Myocyte (in vitro differentiated cells): ENCODE results near the gene APBA2. TPM values are rescaled to one million over a fixed set of nuclear protein-coding genes. Genes with fewer than 3 reads are reported as not detected.

ENCODE experiments used
- DNase-seq: peaks from one replicate; pipeline ENCODE4 v3.0.0-alpha.2; 2012; ENCODE audit warnings: low read depth
- total RNA-seq: library from RNA; depleted of rRNA; stranded (reverse); fragments of >200 nt; gene quantifications from 2 replicates; pipeline ENCODE4 v1.2.3, GENCODE V29; 2014

Gene APBA2
- total RNA-seq, 1 donor from 2014 or later: not detected

- no peak for DNase-seq
Observed at GRCh38 chr15:29055876-29056275, 170.1 kb downstream of the APBA2 start.

GRCh38 chr15:29056839-29057450 lies 171.2 kb downstream of the APBA2 start:
- DNase-seq: no peak

- no peak for DNase-seq
Observed at GRCh38 chr15:29057856-29058255, 172.1 kb downstream of the APBA2 start.

- DNase-seq: no peak
Observed at GRCh38 chr15:29058903-29059539, 173.2 kb downstream of the APBA2 start.

GRCh38 chr15:29059871-29060640 lies 174.3 kb downstream of the APBA2 start:
- DNase-seq: no peak

GRCh38 chr15:29061746-29062145 lies 176.0 kb downstream of the APBA2 start:
- DNase-seq: no peak

- DNase-seq: no peak
Observed at GRCh38 chr15:29062179-29062591, 176.4 kb downstream of the APBA2 start.

GRCh38 chr15:29062626-29063025 lies 176.9 kb downstream of the APBA2 start:
- DNase-seq: no peak

- DNase-seq: no peak
Observed at GRCh38 chr15:29063646-29064045, 177.9 kb downstream of the APBA2 start.

- no peak for DNase-seq
Observed at GRCh38 chr15:29064290-29064689, 178.5 kb downstream of the APBA2 start.

GRCh38 chr15:29064731-29065130 lies 179.0 kb downstream of the APBA2 start:
- DNase-seq: no peak

GRCh38 chr15:29065571-29065970 lies 179.8 kb downstream of the APBA2 start:
- DNase-seq: no peak

- no peak for DNase-seq
Observed at GRCh38 chr15:29066310-29066709, 180.5 kb downstream of the APBA2 start.

- DNase-seq: no peak
Observed at GRCh38 chr15:29066838-29067237, 181.1 kb downstream of the APBA2 start.

GRCh38 chr15:29067949-29068348 lies 182.2 kb downstream of the APBA2 start:
- no peak for DNase-seq

GRCh38 chr15:29070471-29071231 lies 184.9 kb downstream of the APBA2 start:
- DNase-seq: no peak

GRCh38 chr15:29071232-29071881 lies 185.6 kb downstream of the APBA2 start:
- DNase-seq: no peak

GRCh38 chr15:29071882-29072273 lies 186.1 kb downstream of the APBA2 start:
- no peak for DNase-seq

- no peak for DNase-seq
Observed at GRCh38 chr15:29072444-29072843, 186.7 kb downstream of the APBA2 start.

GRCh38 chr15:29074045-29074444 lies 188.3 kb downstream of the APBA2 start:
- no peak for DNase-seq

- no peak for DNase-seq
Observed at GRCh38 chr15:29078541-29078940, 192.8 kb downstream of the APBA2 start.
